Natural killer cell treated with Interleukin-12 subunit alpha and Interleukin-12 subunit beta and Interleukin-15 and Interleukin-18, amount 100 ng/mL, for 72 hours (primary cell): Measurements from ENCODE around the gene CFAP97D1. TPM values are rescaled to one million over a fixed set of nuclear protein-coding genes. Genes with fewer than 3 reads are reported as not detected.

ENCODE experiments used
- ATAC-seq, 2 donors: fragments of 150-1000 bp; cut with Tn5 transposase in 1 of 2; sonication (Bioruptor Pico), chemical (Tn5 transposase) in 1 of 2; 2 replicates each; pipeline ENCODE4 v1.10.0; 2021
- DNase-seq: peaks from one replicate; pipeline ENCODE4 v3.0.0; 2022; ENCODE audit warnings: low spot score
- H3K27ac Mint-ChIP-seq, 2 donors: 1 replicate in 1 of 2; 2 replicates in 1 of 2; pipeline ENCODE4 v1.8.0; 2022; ENCODE audit warnings: mixed read lengths in 2 of 2, mild to moderate bottlenecking in 1 of 2, moderate library complexity in 1 of 2
- H3K27me3 Mint-ChIP-seq, 2 donors: 1 replicate in 1 of 2; 2 replicates in 1 of 2; pipeline ENCODE4 v1.8.0; 2022; ENCODE audit warnings: mixed read lengths in 2 of 2
- H3K36me3 Mint-ChIP-seq: one replicate; pipeline ENCODE4 v1.8.0; 2022; ENCODE audit warnings: mixed read lengths
- H3K4me1 Mint-ChIP-seq, 2 donors: 1 replicate in 1 of 2; 2 replicates in 1 of 2; pipeline ENCODE4 v1.8.0; 2022; ENCODE audit warnings: low read depth in 2 of 2, mixed read lengths in 2 of 2, mild to moderate bottlenecking in 1 of 2
- H3K4me3 Mint-ChIP-seq: one replicate; pipeline ENCODE4 v1.8.0; 2022; ENCODE audit warnings: mixed read lengths
- H3K9me3 Mint-ChIP-seq: 2 replicates; pipeline ENCODE4 v1.8.0; 2022; ENCODE audit warnings: mixed read lengths
- total RNA-seq, 2 donors: library from RNA; stranded (reverse); gene quantifications; one replicate each; pipeline ENCODE4 v1.2.3, GENCODE V29; 2022

The CFAP97D1 gene
- total RNA-seq, 2 donors from 2014 or later = not detected

GRCh38 chr17:43771463-43771862 lies 8.8 kb upstream of the CFAP97D1 start:
- H3K4me1 Mint-ChIP-seq = peaks cover 7 to 31% of the 10 kb centered on the region in 2 donors
- no peak overlapping the region for H3K27ac Mint-ChIP-seq
- no peaks in the 10 kb centered on the region for H3K36me3 Mint-ChIP-seq
- peaks cover 0 to 2% of the 10 kb centered on the region in 2 donors for H3K27me3 Mint-ChIP-seq
- no peak for ATAC-seq
- no peak for DNase-seq
- no peak overlapping the region for H3K4me3 Mint-ChIP-seq
- H3K9me3 Mint-ChIP-seq = no peaks in the 10 kb centered on the region

- Mint-ChIP-seq H3K4me1 (peaks cover 7 to 31% of the 10 kb centered on the region in 2 donors), H3K36me3 (no peaks in the 10 kb centered on the region), H3K27ac (peak overlapping the region; percentile 33 to 73), H3K27me3 (peaks cover 0 to 2% of the 10 kb centered on the region in 2 donors), H3K4me3 (peak overlapping the region; percentile 75), H3K9me3 (no peaks in the 10 kb centered on the region)
- DNase-seq (no peak), ATAC-seq (peak in 1 of 2 donors; percentile 87)
Observed at GRCh38 chr17:43772877-43773648, 7.2 kb upstream of the CFAP97D1 start.

GRCh38 chr17:43774304-43775250 lies 5.7 kb upstream of the CFAP97D1 start:
- peaks cover 0 to 2% of the 10 kb centered on the region in 2 donors for H3K27me3 Mint-ChIP-seq
- no peak overlapping the region for H3K27ac Mint-ChIP-seq

GRCh38 chr17:43778337-43779144 lies 1.7 kb upstream of the CFAP97D1 start, which contains the start of gene DUSP3:
Gene DUSP3, minus strand, starts transcription at chr17:43778977. Its CDS starts 53 bp downstream, at chr17:43778924.
- Mint-ChIP-seq H3K27me3 (peaks cover 25 to 32% of the 10 kb centered on the region in 2 donors), H3K4me3 (peak within 1 kb of the TSS; percentile 76), H3K27ac (no peak within 1 kb of the TSS), H3K36me3 (no peaks in the 10 kb centered on the region), H3K9me3 (no peaks in the 10 kb centered on the region), H3K4me1 (peaks cover 1 to 14% of the 10 kb centered on the region in 2 donors)
- DNase-seq (peak; percentile 76), ATAC-seq (peak; percentile 97)

More at GRCh38 chr17:43774304-43775250, 5.7 kb upstream of the CFAP97D1 start:
- ATAC-seq = no peak
- H3K36me3 Mint-ChIP-seq = no peaks in the 10 kb centered on the region
- no peak overlapping the region for H3K4me3 Mint-ChIP-seq
- H3K9me3 Mint-ChIP-seq = no peaks in the 10 kb centered on the region
- DNase-seq = no peak
- peaks cover 7 to 31% of the 10 kb centered on the region in 2 donors for H3K4me1 Mint-ChIP-seq

- Mint-ChIP-seq H3K4me1 (peaks cover 0 to 6% of the 10 kb centered on the region in 2 donors), H3K27me3 (peaks cover 31 to 41% of the 10 kb centered on the region in 2 donors), H3K36me3 (no peaks in the 10 kb centered on the region), H3K4me3 (peak overlapping the region; percentile 59), H3K9me3 (no peaks in the 10 kb centered on the region), H3K27ac (no peak overlapping the region)
- DNase-seq (no peak), ATAC-seq (no peak)
Observed at GRCh38 chr17:43779145-43780125, 800 bp upstream of the CFAP97D1 start.

GRCh38 chr17:43782913-43783680 lies 2.9 kb downstream of the CFAP97D1 start:
- Mint-ChIP-seq H3K4me1 (peaks cover 0 to 7% of the 10 kb centered on the region in 2 donors), H3K4me3 (no peak overlapping the region), H3K36me3 (no peaks in the 10 kb centered on the region), H3K27me3 (peaks cover 36 to 48% of the 10 kb centered on the region in 2 donors), H3K9me3 (no peaks in the 10 kb centered on the region), H3K27ac (no peak overlapping the region)
- ATAC-seq (no peak), DNase-seq (no peak)

- peaks cover 39 to 48% of the 10 kb centered on the region in 2 donors for H3K27me3 Mint-ChIP-seq
- no peak overlapping the region for H3K27ac Mint-ChIP-seq
- no peaks in the 10 kb centered on the region for H3K9me3 Mint-ChIP-seq
- H3K4me3 Mint-ChIP-seq = no peak overlapping the region
- DNase-seq = no peak
- ATAC-seq = no peak
- peaks cover 0 to 7% of the 10 kb centered on the region in 2 donors for H3K4me1 Mint-ChIP-seq
- no peaks in the 10 kb centered on the region for H3K36me3 Mint-ChIP-seq
Observed at GRCh38 chr17:43784068-43784467, 3.8 kb downstream of the CFAP97D1 start.

GRCh38 chr17:43784628-43785101 lies 4.4 kb downstream of the CFAP97D1 start:
- Mint-ChIP-seq H3K27ac (no peak overlapping the region), H3K27me3 (peaks cover 41 to 48% of the 10 kb centered on the region in 2 donors), H3K36me3 (no peaks in the 10 kb centered on the region), H3K4me3 (no peak overlapping the region), H3K4me1 (peaks cover 0 to 7% of the 10 kb centered on the region in 2 donors), H3K9me3 (no peaks in the 10 kb centered on the region)
- no peak for ATAC-seq
- no peak for DNase-seq

GRCh38 chr17:43787728-43788127 lies 7.5 kb downstream of the CFAP97D1 start:
- H3K4me1 Mint-ChIP-seq = peaks cover 0 to 7% of the 10 kb centered on the region in 2 donors
- no peak for DNase-seq
- no peak overlapping the region for H3K27ac Mint-ChIP-seq
- ATAC-seq = no peak
- no peaks in the 10 kb centered on the region for H3K36me3 Mint-ChIP-seq
- no peaks in the 10 kb centered on the region for H3K9me3 Mint-ChIP-seq
- H3K27me3 Mint-ChIP-seq = peaks cover 23 to 29% of the 10 kb centered on the region in 2 donors
- H3K4me3 Mint-ChIP-seq = no peak overlapping the region

- H3K4me3 Mint-ChIP-seq = no peak overlapping the region
Observed at GRCh38 chr17:43788540-43788939, 8.3 kb downstream of the CFAP97D1 start.

GRCh38 chr17:43789482-43789881 lies 9.2 kb downstream of the CFAP97D1 start:
- Mint-ChIP-seq H3K27ac (no peak overlapping the region), H3K9me3 (no peaks in the 10 kb centered on the region), H3K36me3 (no peaks in the 10 kb centered on the region), H3K4me3 (no peak overlapping the region), H3K27me3 (peaks cover 20 to 27% of the 10 kb centered on the region in 2 donors), H3K4me1 (peaks cover 0 to 7% of the 10 kb centered on the region in 2 donors)
- no peak for DNase-seq
- no peak for ATAC-seq

More at GRCh38 chr17:43788540-43788939, 8.3 kb downstream of the CFAP97D1 start:
- peaks cover 20 to 28% of the 10 kb centered on the region in 2 donors for H3K27me3 Mint-ChIP-seq
- no peaks in the 10 kb centered on the region for H3K9me3 Mint-ChIP-seq
- DNase-seq = no peak
- H3K4me1 Mint-ChIP-seq = peaks cover 0 to 7% of the 10 kb centered on the region in 2 donors
- no peak for ATAC-seq
- no peaks in the 10 kb centered on the region for H3K36me3 Mint-ChIP-seq
- H3K27ac Mint-ChIP-seq = no peak overlapping the region
